T-helper 9 cell (primary cell): ENCODE data around the gene DEDD.

Experiments used
- DNase-seq: peaks from one replicate; pipeline ENCODE4 v3.0.0-alpha.2; 2020

DEDD gene

GRCh38 chr1:161091093-161091492 is 41.4 kb downstream of the DEDD start:
- DNase-seq: no peak

GRCh38 chr1:161090617-161091016 is 41.9 kb downstream of the DEDD start:
- DNase-seq: no peak

- DNase-seq: no peak
Observed at GRCh38 chr1:161089938-161090337, 42.5 kb downstream of the DEDD start.

GRCh38 chr1:161089251-161089924 is 43.1 kb downstream of the DEDD start, which contains the start of gene NECTIN4:
Gene NECTIN4 (minus strand): TSS chr1:161089558. CDS start chr1:161089296, 262 bp downstream.
- no peak for DNase-seq

DNA sequence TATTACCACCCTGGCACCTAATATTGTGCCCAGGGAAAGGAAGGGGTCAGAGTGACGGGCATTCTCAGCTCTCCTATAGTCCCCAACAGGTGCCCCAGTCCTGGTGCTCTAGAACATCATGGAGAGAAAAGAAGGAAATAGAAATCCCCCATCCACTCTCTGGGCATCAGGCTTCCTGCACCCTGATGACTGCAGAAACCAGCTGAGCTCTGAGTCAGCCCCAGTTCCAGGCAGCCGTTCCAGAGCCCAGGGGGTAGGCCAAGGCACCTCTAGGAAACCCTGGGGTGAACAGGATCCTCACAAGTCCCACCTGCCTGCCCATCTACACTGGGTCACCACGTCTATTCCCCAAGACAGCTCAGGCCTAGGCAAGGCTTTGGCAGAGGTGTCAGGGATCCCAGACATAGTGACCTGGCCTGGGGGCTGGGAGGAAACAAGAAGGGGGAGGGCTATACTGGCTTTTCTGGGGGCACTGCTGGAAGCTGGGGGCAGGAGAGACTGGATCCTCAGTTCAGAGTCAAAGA is 43.8 kb downstream of the DEDD start:
- no peak for DNase-seq

DNA sequence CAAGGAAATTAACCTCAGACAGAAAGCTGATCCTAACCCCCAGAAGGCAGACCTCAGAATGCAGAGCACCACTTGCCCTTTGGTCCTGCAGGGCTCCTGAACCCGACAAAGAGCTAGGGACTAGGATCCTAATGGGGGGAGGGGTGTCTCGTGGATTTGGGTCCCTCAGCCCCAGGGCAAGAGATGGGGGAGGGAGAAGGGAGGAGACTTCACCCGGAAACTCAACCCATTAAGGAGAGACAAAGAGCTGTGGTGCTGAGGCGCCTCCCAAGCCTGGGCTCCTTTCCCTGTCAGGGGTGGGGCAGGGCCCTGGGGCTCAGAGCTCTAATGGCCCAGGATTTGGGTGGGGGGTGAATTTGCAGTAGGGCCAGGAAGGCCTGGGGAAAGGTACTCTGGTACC is 46.0 kb downstream of the DEDD start:
- no peak for DNase-seq

DNA sequence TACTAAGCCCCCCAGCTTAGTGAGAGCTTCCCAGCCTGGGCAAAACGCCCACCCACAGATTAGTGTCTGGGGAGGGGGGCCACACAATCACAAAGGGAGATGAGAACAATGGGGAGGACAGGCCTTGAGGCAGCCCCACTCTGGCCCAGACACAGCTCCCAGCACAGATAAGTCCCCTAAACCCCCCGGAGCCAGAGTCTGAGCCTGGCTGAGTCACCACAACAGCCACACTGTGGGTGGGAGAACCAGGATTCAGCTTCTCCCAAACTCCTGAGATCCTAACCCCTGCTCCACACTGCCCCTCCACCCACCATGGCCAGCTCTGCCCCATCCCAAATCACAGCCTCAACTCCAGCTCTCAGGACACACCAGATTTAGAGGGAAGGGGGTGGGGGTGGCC is 47.3 kb downstream of the DEDD start:
- no peak for DNase-seq

GRCh38 chr1:161084597-161084988 is 47.9 kb downstream of the DEDD start:
- DNase-seq: no peak

- no peak for DNase-seq
Observed at GRCh38 chr1:161083748-161084596, 48.5 kb downstream of the DEDD start.

DNA sequence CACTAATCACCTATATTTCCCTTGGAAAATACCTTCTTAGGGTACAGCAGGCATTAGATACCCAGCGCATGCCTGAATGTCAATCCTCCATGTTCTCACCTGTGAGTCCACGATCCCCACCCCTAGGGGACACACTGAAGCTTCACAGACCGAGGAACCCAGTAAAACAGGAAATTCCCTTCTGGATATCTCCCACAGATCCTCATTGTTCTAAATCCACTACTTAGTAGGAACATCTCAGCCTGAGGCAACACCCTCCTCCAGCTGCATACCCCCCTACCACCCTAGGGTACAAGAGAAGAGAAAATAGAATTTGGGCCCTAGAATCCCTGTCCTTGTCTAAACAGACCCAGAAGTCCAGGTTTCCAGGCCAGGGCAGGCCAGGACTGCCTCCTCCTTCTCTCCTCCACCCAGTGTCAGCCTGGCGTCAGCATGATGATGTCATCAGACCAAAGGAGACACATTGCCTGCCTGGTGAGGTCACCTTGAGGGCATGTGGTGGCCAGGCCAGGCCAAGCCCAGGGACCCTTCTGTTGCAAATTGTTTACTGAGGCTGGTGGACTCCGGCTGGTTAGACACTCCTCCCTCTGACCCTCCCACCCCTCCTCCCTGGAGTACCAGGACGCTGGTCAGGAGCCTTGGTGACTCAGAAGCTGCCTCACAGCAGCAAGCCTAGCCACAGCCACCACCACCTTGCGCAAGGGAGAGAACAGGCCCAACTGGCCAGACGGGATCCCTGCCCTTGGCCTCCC is 49.3 kb downstream of the DEDD start:
- no peak for DNase-seq

GRCh38 chr1:161082483-161082882 is 50.0 kb downstream of the DEDD start:
- DNase-seq: no peak

- DNase-seq: no peak
Observed at GRCh38 chr1:161081519-161081918, 50.9 kb downstream of the DEDD start.

DNA sequence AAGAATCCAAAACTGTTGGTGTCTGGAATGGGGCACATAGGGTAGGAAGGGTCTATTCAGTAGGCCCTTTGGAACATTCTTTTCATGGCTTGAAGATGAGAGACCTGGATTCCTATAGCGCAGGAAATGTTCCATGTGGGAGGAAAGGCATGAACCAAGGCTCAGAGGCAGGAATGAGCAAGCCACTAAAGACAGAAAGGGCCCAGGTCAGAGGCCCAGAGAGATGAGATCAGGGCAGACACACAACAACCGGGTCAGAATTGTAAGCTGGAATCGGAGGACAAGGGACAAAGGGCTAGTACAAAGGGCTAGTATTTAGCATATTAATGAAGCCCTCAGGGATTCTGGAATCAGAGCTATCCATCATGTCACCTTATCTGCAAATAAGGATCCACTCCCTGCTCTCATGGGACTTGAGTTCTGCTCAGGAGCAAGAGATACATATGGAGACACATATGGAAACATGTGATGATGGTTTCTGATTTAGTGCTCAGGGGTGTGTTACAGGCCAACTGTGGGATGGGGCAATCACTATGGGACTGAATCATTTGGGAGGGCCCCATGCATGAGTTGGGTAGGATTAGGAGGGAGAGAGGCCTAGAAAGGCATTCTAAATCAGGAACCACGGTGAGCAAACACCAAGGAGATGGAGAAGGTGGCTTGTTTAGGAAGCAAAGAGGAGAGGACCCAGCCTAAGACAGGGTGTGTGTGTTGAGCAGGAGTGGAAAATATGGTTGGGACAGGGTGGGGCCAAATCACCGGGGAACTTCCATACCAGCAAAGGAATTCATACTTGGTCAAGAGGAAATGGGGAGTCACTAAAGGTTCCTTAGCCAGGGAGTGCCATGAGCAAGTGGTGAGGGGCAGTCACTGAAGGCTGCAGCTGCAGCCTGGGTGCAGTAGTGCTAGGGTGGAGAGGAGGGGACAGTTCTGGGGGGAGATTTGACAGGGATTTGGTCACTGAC is 51.7 kb downstream of the DEDD start:
- no peak for DNase-seq

- no peak for DNase-seq
Observed at GRCh38 chr1:161079436-161080110, 52.9 kb downstream of the DEDD start.

DNA sequence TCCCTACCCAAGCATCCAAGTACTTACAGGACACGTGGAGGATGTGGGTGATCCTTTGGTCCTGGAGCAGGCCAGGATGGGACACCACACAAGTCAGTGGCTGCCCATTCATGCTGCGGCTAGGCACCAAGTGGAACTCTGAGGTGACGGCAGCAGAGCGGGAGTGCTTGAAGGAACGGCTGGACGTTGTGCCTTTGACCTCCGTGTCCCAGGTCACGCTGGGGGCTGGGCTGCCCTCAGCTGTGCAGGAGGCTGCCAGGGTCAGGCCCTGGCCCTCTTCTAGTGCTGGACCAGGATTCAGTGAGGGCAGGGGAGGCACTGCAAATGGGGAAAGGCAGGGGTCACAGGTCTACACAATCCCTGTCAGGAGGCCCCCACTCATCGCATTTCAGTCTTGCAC is 55.0 kb downstream of the DEDD start:
- DNase-seq: no peak

DNA sequence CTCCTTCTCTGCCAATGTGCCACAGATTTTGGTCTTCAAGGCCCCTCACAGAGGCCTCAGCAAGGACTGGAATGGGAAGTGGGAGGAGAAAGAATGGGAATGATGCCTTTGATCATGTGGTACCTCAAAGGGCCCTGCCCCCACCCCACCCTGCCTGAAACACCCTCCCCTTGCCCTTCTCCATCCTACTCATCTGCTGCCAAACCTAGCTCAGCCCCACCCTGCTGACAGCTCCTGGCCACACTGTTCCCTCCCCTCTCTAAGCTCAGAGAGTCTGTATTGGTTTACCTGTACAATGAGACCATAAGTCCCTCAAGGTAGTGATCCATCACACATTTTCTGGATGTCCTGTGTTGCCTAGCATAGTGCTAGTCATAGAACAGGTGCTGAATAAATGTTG is 56.1 kb downstream of the DEDD start:
- DNase-seq: no peak

DNA sequence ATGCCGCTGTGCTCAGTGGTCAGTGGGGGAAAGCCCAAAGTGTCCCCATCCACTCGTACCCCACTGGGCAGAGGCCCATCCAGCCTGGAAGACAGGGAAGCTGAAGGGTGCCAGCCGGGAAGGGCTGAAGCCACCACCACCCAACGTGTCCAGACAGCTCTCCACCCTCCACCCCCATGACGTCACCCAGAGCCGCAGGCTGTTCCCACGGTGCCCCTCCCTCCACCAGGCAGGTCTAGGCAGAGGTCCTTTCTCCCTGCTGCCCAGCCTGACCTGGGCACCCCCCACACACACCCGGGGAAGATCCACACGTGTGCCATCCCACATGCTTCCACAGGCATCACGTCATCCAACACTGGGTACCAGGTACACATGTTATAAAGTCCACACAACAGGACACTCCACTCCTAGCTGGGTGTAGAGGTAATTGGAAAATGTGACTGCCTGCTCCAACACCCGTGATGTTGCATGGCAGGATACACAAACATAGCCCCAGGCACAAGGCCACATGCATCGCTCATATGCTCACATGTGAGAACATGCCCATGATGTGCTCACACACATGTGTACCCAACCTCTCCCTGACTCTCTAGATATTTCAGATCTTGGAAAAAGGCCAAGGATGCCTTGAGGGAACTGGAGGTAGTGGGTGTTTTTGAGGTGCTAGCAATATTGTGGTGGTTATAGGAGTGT is 57.6 kb downstream of the DEDD start:
- no peak for DNase-seq

DNA sequence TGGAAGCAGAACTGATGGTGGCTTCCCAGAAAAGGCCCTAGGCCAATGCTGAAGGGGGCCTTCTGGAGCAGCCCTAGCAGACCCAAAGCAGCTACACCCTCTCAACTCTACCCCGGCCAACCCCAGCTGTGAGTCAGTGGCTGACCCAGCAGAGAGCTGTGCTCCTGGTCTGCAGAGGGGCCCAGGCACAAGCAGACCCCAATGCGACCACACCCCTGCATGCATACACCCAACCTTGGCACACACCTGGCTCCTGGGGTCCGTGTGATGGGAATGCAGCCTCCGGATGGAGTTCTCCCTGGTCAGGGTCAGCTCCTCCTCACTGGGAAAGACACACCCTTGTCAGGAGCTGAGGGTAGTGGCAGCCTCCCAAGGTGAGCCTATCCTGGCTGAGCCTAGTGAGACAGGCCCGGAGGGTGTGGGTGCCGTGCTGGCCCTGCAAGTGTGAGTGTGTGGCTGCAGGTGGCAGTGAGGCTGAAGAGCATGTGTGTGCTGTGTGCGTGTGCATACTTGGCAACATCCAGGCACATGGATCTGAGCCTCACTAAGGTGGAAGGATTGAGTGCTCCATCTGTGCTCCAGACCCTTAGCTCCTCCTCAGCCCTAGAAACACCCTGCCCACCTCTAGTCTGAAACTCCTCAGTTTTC is 58.9 kb downstream of the DEDD start:
- DNase-seq: no peak

GRCh38 chr1:161072751-161073449 is 59.6 kb downstream of the DEDD start:
- DNase-seq: no peak
